Adipocyte (in vitro differentiated cells): Measurements from ENCODE around the gene FTO.

Experiments used
- DNase-seq: peaks from one replicate; pipeline ENCODE4 v3.0.0-alpha.2; 2015; ENCODE audit warnings: low read depth
- H3K27me3 ChIP-seq: replicated peaks from 2 replicates; pipeline ENCODE4 v1.7.0; 2013; ENCODE audit warnings: mild to moderate bottlenecking, low read length, moderate library complexity; ENCODE audit not compliant: control insufficient read depth, insufficient read depth
- H3K36me3 ChIP-seq: 2 replicates; pipeline ENCODE4 v1.7.0; 2013; ENCODE audit warnings: low read length, mild to moderate bottlenecking, moderate library complexity; ENCODE audit not compliant: control insufficient read depth, insufficient read depth, severe bottlenecking
- H3K4me1 ChIP-seq: 2 replicates; pipeline ENCODE4 v1.7.0; 2013; ENCODE audit warnings: mild to moderate bottlenecking, low read length, moderate library complexity; ENCODE audit not compliant: control insufficient read depth, insufficient read depth
- H3K4me3 ChIP-seq: 2 replicates; pipeline ENCODE4 v1.7.0; 2013; ENCODE audit warnings: mild to moderate bottlenecking, low read length, moderate library complexity
- H3K9ac ChIP-seq: 2 replicates; pipeline ENCODE4 v1.7.0; 2013; ENCODE audit warnings: mild to moderate bottlenecking, low read length, moderate library complexity
- H3K9me3 ChIP-seq: 2 replicates; pipeline ENCODE4 v1.7.0; 2013; ENCODE audit warnings: mild to moderate bottlenecking, low read length, moderate library complexity; ENCODE audit not compliant: control insufficient read depth

The FTO gene

DNA sequence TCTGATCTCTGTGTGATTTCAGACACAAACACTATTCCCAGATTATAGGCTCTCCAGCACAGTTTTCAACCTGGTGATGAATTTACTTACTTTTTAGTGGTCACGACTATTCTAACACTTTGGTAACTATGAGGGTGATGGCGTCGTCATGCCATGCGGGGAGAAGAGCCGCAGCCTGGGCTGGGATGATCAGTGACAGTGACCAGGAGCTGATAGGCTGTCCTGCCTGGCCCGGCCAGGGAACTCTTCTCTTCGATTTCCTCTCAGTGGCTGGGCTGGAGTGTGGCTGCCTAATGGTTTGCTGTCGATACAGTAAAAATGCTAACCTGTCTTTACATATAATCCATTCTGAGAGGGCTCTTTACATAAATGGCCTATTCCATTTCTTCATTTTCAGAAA is 469.5 kb downstream of the FTO start:
- Histone ChIP-seq H3K4me3 (no peak overlapping the region), H3K9ac (no peak overlapping the region), H3K9me3 (no peaks in the 10 kb centered on the region), H3K27me3 (no peaks in the 10 kb centered on the region), H3K4me1 (peaks cover 14% of the 10 kb centered on the region), H3K36me3 (no peaks in the 10 kb centered on the region)
- DNase-seq: no peak

DNA sequence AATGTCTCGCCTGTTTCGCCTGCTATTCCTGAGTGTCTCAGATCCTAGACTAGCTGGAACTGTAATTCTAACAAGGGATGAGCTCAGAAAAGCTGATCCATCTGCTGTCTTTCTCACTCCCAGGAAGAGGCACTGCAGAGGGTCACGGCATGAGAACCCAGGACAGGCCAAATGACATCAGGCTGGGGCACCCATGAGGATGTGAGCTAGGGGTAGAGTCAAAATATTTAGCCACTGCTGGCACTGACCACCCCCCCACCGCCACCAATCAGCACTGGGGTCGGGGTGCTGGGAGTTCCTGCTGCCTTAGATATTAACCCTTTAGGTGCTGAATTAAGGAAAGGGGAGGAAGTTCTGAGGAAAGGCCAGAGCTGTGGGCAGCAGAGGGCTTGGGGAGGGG is 470.2 kb downstream of the FTO start:
- no peak overlapping the region for H3K4me3 ChIP-seq
- no peaks in the 10 kb centered on the region for H3K27me3 ChIP-seq
- no peak overlapping the region for H3K9ac ChIP-seq
- peaks cover 14% of the 10 kb centered on the region for H3K4me1 ChIP-seq
- H3K9me3 ChIP-seq: no peaks in the 10 kb centered on the region
- DNase-seq: no peak
- no peaks in the 10 kb centered on the region for H3K36me3 ChIP-seq

DNA sequence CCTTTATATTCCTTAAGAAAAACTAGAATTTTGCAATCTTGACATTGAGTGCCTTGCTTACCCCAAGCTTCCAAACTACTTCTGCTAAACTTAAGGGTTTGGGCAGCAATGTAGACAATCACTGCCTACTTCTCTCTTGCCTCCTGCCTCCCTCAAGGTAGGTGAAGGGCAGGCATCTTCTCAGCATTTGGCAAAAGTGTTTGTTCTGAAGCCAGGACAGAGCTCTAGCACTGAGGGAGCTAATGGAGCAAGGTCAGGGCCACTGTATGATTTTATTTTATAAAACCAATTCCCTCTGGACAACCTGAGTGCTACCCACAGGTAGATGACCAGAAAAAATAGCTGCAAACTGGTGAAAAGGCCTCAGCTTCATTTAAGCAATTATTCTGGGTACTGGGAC is 470.8 kb downstream of the FTO start:
- Histone ChIP-seq H3K36me3 (no peaks in the 10 kb centered on the region), H3K4me3 (no peak overlapping the region), H3K9me3 (no peaks in the 10 kb centered on the region), H3K9ac (no peak overlapping the region), H3K27me3 (no peaks in the 10 kb centered on the region), H3K4me1 (peaks cover 14% of the 10 kb centered on the region)
- no peak for DNase-seq

DNA sequence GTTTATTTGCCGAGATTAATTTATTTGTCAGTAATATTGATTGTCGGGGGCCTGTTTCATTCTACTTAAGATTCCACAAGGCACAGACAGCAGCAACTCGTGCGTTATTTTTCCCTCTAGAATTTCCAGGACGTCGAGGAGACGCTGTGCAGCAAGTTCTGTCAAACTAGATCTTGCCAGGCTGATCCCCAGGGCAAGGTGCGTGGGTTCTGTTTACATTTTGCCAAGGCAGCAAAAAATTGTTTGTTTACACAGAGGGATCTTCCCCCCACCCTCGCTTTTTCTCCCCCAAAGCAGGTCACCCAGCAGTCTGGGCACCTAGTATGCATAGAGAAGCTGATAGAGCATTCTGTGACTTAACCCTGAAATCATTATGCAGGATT is 471.2 kb downstream of the FTO start:
- no peaks in the 10 kb centered on the region for H3K9me3 ChIP-seq
- peaks cover 14% of the 10 kb centered on the region for H3K4me1 ChIP-seq
- H3K27me3 ChIP-seq: no peaks in the 10 kb centered on the region
- no peaks in the 10 kb centered on the region for H3K36me3 ChIP-seq
- no peak for DNase-seq
- peak overlapping the region; percentile 76 for H3K4me3 ChIP-seq
- H3K9ac ChIP-seq: peak overlapping the region; percentile 36

DNA sequence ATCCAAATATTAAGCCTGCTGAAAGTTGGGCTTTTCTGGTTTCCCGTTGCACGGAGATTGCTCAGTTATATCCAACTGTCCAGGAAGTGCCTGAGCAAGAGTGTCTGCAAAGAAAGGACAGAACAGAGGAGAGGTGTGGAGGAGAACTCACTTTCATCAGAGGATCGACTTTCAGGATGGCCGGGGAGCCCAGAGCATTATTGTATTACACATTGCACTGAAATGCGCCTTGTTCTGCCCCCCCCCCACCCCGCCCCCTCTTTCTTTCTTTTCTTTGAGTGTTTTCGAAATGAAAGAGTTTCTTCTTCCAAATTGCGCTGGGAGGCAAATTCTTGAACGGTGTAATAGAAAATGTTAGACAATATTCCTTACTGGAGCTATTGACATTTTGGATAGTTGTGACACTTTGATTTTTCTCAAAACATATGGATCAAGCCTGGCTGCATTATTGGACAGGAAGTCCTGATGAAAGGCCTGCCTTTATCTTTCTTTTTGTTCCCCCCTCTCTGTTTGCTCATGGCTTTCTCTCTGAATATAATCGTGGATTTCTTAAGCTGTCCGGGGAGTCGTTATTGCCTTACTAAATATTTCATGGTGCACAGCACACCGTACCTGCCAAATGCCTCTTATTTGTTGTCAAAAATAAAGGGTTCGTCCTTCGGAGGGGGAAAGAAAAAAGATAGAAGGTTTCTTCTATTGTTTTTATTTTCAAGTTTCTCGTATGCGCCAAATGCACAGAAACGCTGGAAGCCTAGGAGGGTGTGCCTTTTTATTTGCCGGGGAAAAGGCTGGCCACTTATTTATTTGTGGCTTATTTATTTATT is 471.8 kb downstream of the FTO start:
- H3K27me3 ChIP-seq: no peaks in the 10 kb centered on the region
- no peaks in the 10 kb centered on the region for H3K9me3 ChIP-seq
- H3K9ac ChIP-seq: peak overlapping the region; percentile 36
- peaks cover 14% of the 10 kb centered on the region for H3K4me1 ChIP-seq
- DNase-seq: peak; percentile 47
- peak overlapping the region; percentile 76 for H3K4me3 ChIP-seq
- no peaks in the 10 kb centered on the region for H3K36me3 ChIP-seq

- DNase-seq: no peak
- H3K4me3 ChIP-seq: peak overlapping the region; percentile 76
- H3K9ac ChIP-seq: peak overlapping the region; percentile 36
- H3K27me3 ChIP-seq: no peaks in the 10 kb centered on the region
- no peaks in the 10 kb centered on the region for H3K9me3 ChIP-seq
- H3K36me3 ChIP-seq: no peaks in the 10 kb centered on the region
- H3K4me1 ChIP-seq: peaks cover 14% of the 10 kb centered on the region
Measured at GRCh38 chr16:54176376-54176901, 472.5 kb downstream of the FTO start.

DNA sequence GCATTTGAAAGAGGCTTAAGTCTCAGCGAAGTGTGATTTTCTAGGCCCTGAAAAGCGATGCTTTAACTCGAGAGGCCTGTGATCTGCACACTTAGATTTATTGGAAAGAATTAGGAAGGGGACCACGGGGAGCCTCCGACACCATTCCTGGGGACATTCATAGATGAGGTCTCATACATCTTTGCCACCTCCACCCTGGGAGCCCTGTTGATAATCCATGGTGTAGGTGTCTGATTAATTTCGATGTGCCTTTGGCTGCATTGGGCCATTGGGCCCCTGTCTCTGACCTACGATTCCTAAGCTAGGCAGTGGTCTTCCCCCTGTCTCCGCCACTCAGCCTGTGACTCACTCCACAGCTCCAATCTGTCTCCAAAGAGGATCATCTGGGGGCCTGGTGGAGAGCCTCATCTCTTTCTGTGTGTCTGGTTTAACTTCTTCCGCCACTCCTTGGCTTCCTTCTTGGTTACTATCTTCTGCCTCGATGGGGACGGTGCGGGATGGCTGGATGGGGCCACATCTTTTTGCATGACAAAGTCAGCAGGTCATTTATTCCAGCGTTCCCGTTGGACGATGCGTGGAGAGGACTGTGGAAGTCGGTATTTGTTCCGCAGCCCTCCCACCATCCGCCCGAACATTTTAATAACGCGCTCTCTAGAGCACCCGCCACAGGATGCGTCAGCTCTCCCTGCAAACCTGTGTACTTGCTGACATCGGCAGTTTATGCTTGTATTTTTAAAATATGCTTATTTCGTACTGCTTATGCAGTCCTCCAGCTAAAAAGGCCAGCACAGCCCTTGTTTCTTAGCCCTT is 473.3 kb downstream of the FTO start:
- no peaks in the 10 kb centered on the region for H3K36me3 ChIP-seq
- no peaks in the 10 kb centered on the region for H3K27me3 ChIP-seq
- H3K9me3 ChIP-seq: no peaks in the 10 kb centered on the region

DNA sequence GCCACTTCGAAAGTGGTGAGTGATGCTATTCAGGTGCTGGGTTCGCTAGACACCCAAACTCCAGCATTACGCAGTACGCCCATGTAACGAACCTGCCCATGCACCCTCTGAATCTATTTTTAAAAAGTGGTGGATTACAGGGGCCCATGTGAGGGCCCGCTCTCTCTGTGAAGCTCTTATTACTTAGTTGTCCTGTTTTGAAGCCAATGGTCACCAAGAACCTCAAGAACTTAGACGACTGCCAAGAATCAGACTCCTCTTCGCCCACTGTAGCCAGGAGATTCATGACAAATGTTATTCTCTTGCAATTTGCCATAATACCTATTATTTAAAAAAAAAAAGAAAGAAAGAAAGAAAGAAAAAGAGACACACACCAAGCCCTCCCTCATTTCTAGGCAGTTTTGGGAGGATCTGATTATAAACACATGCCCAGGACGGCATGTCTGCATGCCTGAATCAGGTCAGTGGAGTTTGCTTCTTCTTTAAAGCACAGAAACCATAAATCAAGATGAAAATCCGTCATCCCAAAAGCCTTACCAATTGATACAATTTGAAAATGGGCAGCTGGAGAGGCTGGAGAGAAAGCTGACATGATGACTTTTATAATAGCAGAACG is 474.0 kb downstream of the FTO start:
- H3K4me3 ChIP-seq: no peak overlapping the region
- DNase-seq: no peak
- no peak overlapping the region for H3K9ac ChIP-seq
- H3K9me3 ChIP-seq: no peaks in the 10 kb centered on the region
- H3K4me1 ChIP-seq: peaks cover 14% of the 10 kb centered on the region
- no peaks in the 10 kb centered on the region for H3K36me3 ChIP-seq
- H3K27me3 ChIP-seq: no peaks in the 10 kb centered on the region

More for the DNA sequence above, 473.3 kb downstream of the FTO start:
- no peak overlapping the region for H3K4me3 ChIP-seq
- H3K9ac ChIP-seq: no peak overlapping the region
- H3K4me1 ChIP-seq: peaks cover 14% of the 10 kb centered on the region
- DNase-seq: no peak

DNA sequence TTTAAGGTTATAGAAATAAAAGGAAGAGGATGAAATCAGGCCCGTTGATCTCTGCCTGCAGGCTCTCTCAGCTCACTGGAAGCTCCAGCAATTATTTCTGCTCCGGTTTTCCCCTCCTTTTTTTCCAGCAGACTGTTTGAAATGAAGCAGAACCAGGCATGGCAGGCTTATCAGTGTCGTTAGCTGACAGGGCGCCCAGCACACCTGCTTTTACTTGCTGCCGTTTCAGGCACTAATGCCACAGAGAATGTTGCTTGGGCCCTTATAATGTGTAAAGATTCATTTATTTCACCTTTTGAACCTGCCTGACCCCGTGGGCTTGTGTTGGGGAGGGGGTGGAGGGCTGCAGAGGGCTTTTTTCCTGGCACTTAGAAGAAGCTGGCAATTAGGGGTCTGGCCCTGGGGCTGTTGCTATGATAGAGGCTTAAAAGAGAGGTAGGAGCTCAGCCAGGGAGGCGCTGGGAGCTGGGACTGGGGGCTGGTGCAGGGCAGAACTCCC is 474.6 kb downstream of the FTO start:
- H3K9ac ChIP-seq: no peak overlapping the region
- peaks cover 14% of the 10 kb centered on the region for H3K4me1 ChIP-seq
- no peaks in the 10 kb centered on the region for H3K36me3 ChIP-seq
- H3K4me3 ChIP-seq: no peak overlapping the region
- peaks cover 3% of the 10 kb centered on the region for H3K27me3 ChIP-seq
- no peak for DNase-seq
- no peaks in the 10 kb centered on the region for H3K9me3 ChIP-seq

DNA sequence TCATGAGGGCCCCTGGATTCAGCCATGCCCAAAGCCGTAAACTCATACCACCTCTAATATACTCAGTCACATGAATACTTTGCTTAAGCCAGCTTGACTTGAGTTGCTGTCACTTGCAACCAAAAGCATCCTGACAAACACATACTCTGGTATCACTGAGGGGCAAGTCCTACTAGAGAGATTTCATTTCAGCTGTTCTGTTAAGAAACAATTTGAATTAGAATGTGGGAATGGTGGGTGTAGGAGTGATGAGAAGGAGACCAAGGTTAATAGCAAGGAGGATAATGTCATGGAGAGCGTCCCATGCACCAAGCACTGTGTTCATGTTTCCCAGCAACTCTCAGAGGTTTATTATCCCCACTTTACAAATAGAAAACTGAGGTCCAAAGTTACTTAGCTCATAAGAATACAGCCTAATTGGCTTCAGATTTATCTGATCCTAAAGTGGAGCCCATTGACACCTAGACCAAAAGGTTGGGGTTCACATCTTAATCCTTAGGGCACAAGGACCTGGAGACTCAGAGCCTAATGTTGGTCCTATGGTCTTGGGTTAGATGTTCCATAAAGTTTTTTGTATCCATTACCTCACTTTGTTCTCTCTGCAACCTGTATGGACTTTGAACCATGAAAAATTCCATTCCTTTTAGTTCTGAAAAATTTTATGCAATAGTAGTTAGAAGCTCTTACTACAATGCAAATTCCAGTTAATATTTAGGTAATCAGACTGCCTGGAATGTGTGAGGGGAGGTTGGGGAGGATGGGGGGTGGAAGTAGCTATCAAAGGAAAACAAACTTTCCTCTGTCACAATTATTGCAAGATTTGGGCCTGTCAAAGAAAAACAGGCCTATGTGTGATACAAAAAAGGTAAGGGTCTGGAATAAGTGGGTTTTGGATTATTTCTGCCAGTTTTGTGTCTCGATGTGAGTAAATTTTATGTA is 476.7 kb downstream of the FTO start:
- peaks cover 8% of the 10 kb centered on the region for H3K4me1 ChIP-seq
- H3K36me3 ChIP-seq: no peaks in the 10 kb centered on the region
- no peaks in the 10 kb centered on the region for H3K9me3 ChIP-seq
- no peak overlapping the region for H3K4me3 ChIP-seq
- no peak overlapping the region for H3K9ac ChIP-seq
- no peak for DNase-seq
- H3K27me3 ChIP-seq: peaks cover 3% of the 10 kb centered on the region
